Measurements from ENCODE around the gene FRS3. TPM values are rescaled to one million over a fixed set of nuclear protein-coding genes. Genes with fewer than 3 reads are reported as not detected.

The FRS3 gene
- total RNA-seq, 1 experiment from 2014 or later = 4.3 TPM

DNA sequence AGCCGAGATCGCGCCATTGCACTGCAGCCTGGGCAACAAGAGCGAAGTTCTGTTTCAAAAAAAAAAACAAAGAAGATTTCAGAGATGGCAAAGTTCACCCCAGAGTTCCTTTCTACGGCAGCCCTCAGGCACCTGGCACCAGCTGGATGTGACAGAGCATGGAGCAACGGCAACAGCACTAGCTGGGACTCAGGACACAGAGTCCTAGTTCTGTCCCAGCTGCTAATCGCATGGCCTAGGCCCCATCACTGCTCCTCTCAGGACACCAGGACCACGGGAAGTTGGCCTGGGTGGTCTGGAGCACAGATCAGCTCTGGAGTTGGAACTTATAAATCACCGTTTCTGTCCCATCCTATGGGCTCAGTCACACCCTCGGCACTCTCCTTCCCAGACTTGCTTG, 33.6 kb downstream of the FRS3 start:
- TF ChIP-seq EZH2 (IDR thresholded peaks at IDR 0.05; ENCODE audit: low read length, unreplicated experiment) (no peak), EZH2phosphoT487 (IDR thresholded peaks at IDR 0.05; ENCODE audit: borderline replicate concordance, low read length) (no peak)
- TF ChIP-seq, protein P1, sequence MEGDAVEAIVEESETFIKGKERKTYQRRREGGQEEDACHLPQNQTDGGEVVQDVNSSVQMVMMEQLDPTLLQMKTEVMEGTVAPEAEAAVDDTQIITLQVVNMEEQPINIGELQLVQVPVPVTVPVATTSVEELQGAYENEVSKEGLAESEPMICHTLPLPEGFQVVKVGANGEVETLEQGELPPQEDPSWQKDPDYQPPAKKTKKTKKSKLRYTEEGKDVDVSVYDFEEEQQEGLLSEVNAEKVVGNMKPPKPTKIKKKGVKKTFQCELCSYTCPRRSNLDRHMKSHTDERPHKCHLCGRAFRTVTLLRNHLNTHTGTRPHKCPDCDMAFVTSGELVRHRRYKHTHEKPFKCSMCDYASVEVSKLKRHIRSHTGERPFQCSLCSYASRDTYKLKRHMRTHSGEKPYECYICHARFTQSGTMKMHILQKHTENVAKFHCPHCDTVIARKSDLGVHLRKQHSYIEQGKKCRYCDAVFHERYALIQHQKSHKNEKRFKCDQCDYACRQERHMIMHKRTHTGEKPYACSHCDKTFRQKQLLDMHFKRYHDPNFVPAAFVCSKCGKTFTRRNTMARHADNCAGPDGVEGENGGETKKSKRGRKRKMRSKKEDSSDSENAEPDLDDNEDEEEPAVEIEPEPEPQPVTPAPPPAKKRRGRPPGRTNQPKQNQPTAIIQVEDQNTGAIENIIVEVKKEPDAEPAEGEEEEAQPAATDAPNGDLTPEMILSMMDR (conservative IDR thresholded peaks at IDR 0.05; ENCODE audit: low read depth, low read length) = no peak
- CTCF ChIA-PET = no interaction called here

DNA sequence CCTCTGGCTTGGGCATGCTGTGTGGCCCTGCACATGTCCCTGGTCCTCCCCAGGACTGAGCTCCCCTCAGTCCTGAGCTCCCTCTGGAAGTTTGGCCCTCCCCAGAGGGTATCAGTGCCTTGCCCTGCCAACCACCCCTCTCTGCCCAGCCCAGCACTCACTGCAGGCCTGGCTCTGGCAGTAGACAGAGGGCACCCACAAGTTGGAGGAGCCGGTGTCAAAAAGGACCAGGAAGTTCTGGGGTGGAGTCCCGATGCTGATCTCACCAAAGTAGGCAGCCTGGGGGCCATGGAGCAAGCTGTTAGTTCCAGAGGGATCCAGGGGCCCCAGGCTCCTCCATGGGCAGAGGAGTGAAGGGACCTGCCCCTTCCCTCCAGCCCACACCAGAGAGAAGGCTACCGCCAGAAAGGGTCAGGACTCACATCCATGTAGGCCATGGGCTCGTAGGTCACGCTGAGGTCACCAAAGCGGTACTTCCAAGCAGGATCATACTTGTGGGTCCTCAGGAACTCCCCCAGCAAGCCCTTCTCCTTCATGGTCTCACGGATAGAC, 35.4 kb downstream of the FRS3 start:
- ATAC-seq (no peak), DNase-seq (no peak)
- BruUV-seq (replicated peaks) = no TSS peak
- Histone ChIP-seq H3K9me2 (replicated peaks; ENCODE audit: low read length) (no peaks in the 10 kb centered on the region), H3K9me3 (ENCODE audit: low read length) (no peaks in the 10 kb centered on the region), H3K79me2 (ENCODE audit: low read length) (no peaks in the 10 kb centered on the region), H4K20me1 (ENCODE audit: low read length) (no peaks in the 10 kb centered on the region), H3K4me3 (ENCODE audit: low read length) (no peak overlapping the region), H3F3A (ENCODE audit: low read length, unreplicated experiment) (no peaks in the 10 kb centered on the region), H3K36me3 (ENCODE audit: low read depth, low read length) (no peaks in the 10 kb centered on the region), H3K27ac (ENCODE audit: low read length) (no peak overlapping the region), H3K27me3 (ENCODE audit: low read length) (no peaks in the 10 kb centered on the region), H3K4me1 (ENCODE audit: insufficient read depth, low read length) (peaks cover 23% of the 10 kb centered on the region), H3K9ac (ENCODE audit: low read length) (no peak overlapping the region), H3K4me2 (ENCODE audit: low read length) (no peak overlapping the region), H2AFZ (ENCODE audit: low read length) (no peak overlapping the region)
- intact Hi-C loops (cut with micrococcal nuclease) = no loop called here
- ChIA-PET CTCF (no interaction called here), POLR2A (ENCODE audit: unreplicated experiment) (no interaction called here)
- TF ChIP-seq EZH2phosphoT487 (IDR thresholded peaks at IDR 0.05; ENCODE audit: borderline replicate concordance, low read length) = no peak
- TF ChIP-seq EZH2 (IDR thresholded peaks at IDR 0.05; ENCODE audit: low read length, unreplicated experiment) = no peak
- TF ChIP-seq, protein P1 (conservative IDR thresholded peaks at IDR 0.05; ENCODE audit: low read depth, low read length) = no peak

More for the DNA sequence above, 33.6 kb downstream of the FRS3 start:
- Histone ChIP-seq H3K79me2 (ENCODE audit: low read length) (no peaks in the 10 kb centered on the region), H3K9me3 (ENCODE audit: low read length) (no peaks in the 10 kb centered on the region), H3K36me3 (ENCODE audit: low read depth, low read length) (no peaks in the 10 kb centered on the region), H4K20me1 (ENCODE audit: low read length) (no peaks in the 10 kb centered on the region), H3F3A (ENCODE audit: low read length, unreplicated experiment) (no peaks in the 10 kb centered on the region), H3K4me3 (ENCODE audit: low read length) (no peak overlapping the region), H3K9ac (ENCODE audit: low read length) (no peak overlapping the region), H3K4me2 (ENCODE audit: low read length) (no peak overlapping the region), H3K27me3 (ENCODE audit: low read length) (no peaks in the 10 kb centered on the region), H2AFZ (ENCODE audit: low read length) (no peak overlapping the region), H3K9me2 (replicated peaks; ENCODE audit: low read length) (no peaks in the 10 kb centered on the region), H3K4me1 (ENCODE audit: insufficient read depth, low read length) (peaks cover 19% of the 10 kb centered on the region), H3K27ac (ENCODE audit: low read length) (no peak overlapping the region)
- intact Hi-C loops (cut with micrococcal nuclease) = no loop called here
- ATAC-seq (no peak), DNase-seq (no peak)
- POLR2A ChIA-PET (ENCODE audit: unreplicated experiment) = no interaction called here
- BruUV-seq (replicated peaks) = no TSS peak

DNA sequence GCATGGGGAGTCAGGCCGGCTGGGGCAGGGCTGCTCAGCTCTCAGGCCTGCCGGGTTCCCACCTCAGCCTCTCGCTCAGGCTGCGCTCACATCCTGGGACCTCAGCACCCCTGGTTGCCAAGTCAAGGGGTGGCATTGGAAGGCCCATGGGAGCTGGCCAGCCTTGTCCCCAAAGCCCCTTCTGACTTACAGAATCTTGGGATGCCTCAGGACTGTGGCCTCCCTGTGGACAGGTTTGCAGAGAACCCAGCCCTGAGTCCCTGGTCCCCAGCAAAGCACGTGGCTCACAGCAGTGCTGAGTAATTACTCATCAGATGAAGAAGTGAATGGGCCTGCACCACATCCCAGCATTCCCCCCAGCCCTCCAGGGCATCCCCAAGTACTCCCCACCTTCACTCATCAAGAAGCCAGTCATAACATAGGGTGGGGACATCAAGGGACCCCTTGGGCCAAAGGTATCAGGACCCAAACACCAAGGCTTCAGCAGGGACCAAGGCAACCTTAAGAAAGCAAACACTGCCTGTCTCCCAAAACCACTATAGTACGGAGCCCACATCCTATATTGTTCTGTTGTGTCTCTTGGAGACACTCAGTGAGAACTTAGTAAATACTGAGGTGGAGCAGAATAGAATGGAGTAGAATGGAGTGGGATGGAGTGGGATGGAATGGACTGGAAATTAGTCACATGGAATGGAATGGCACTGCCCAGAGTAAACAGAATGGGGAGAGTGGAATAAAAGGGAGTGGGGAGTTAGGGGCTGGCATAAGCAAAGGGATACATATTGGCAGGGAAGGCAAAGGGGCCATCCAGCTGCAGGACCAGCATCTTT, 36.1 kb downstream of the FRS3 start:
- peaks cover 23% of the 10 kb centered on the region for H3K4me1 ChIP-seq (ENCODE audit: insufficient read depth, low read length)
- H3K4me2 ChIP-seq (ENCODE audit: low read length) = no peak overlapping the region
- BruUV-seq (replicated peaks) = no TSS peak
- ChIA-PET CTCF (interaction anchor here (0.5 kb wide), 1 partner anchor 158 kb away, joined by 5 read pairs; no protein-coding TSS in a partner anchor), POLR2A (ENCODE audit: unreplicated experiment) (no interaction called here)
- H3K79me2 ChIP-seq (ENCODE audit: low read length) = no peaks in the 10 kb centered on the region
- no peak overlapping the region for H2AFZ ChIP-seq (ENCODE audit: low read length)
- no peak overlapping the region for H3K4me3 ChIP-seq (ENCODE audit: low read length)
- no peaks in the 10 kb centered on the region for H3K36me3 ChIP-seq (ENCODE audit: low read depth, low read length)
- no peak for DNase-seq
- H3K9me2 ChIP-seq (replicated peaks; ENCODE audit: low read length) = no peaks in the 10 kb centered on the region
- H4K20me1 ChIP-seq (ENCODE audit: low read length) = no peaks in the 10 kb centered on the region
- no peak for TF ChIP-seq EZH2 (IDR thresholded peaks at IDR 0.05; ENCODE audit: low read length, unreplicated experiment)
- TF ChIP-seq, protein P1 (conservative IDR thresholded peaks at IDR 0.05; ENCODE audit: low read depth, low read length) = no peak
- H3K27me3 ChIP-seq (ENCODE audit: low read length) = no peaks in the 10 kb centered on the region
- H3F3A ChIP-seq (ENCODE audit: low read length, unreplicated experiment) = no peaks in the 10 kb centered on the region
- ATAC-seq = 0 out of 2 replicates have a peak, but pooled peaks have one; percentile 12
- no peak overlapping the region for H3K27ac ChIP-seq (ENCODE audit: low read length)
- H3K9ac ChIP-seq (ENCODE audit: low read length) = no peak overlapping the region
- intact Hi-C loops (cut with micrococcal nuclease) = no loop called here
- no peaks in the 10 kb centered on the region for H3K9me3 ChIP-seq (ENCODE audit: low read length)

All from PC-3 (cell line).